ENCODE data around the gene SAA2. TPM values are rescaled to one million over a fixed set of nuclear protein-coding genes. Genes with fewer than 3 reads are reported as not detected.
"Not testable (repeated sequence)": the region's sequence is repeated elsewhere in the genome, so short reads cannot be mapped to it uniquely, and the experiment has no call there.

SAA2 gene
- total RNA-seq, 1 donor from 2014 or later: not detected

GRCh38 chr11:18247191-18247581, 1.3 kb downstream of the SAA2 start:
- DNase-seq: not testable (repeated sequence)

GRCh38 chr11:18246379-18247190, 1.9 kb downstream of the SAA2 start:
- DNase-seq: not testable (repeated sequence)

GRCh38 chr11:18245396-18245795, 3.1 kb downstream of the SAA2 start:
- DNase-seq: no peak

- peak; percentile 50 for DNase-seq
Measured at GRCh38 chr11:18243783-18244362, 4.6 kb downstream of the SAA2 start.

- DNase-seq: no peak
Measured at GRCh38 chr11:18239655-18240054, 8.8 kb downstream of the SAA2 start.

- DNase-seq: no peak
Measured at GRCh38 chr11:18236664-18237356, 11.7 kb downstream of the SAA2 start, which contains the start of gene SAA4. Gene SAA4 (minus strand): TSS chr11:18236802. CDS start chr11:18235926, 876 bp downstream.

GRCh38 chr11:18235394-18236334, 12.8 kb downstream of the SAA2 start:
- DNase-seq: no peak

- DNase-seq: no peak
Measured at GRCh38 chr11:18233912-18234311, 14.6 kb downstream of the SAA2 start.

GRCh38 chr11:18230859-18231258, 17.6 kb downstream of the SAA2 start:
- DNase-seq: no peak

GRCh38 chr11:18229501-18229900, 19.0 kb downstream of the SAA2 start:
- DNase-seq: no peak

GRCh38 chr11:18225913-18226312, 22.6 kb downstream of the SAA2 start:
- no peak for DNase-seq

- DNase-seq: no peak
Measured at GRCh38 chr11:18223591-18224387, 24.7 kb downstream of the SAA2 start.

GRCh38 chr11:18222814-18223421, 25.6 kb downstream of the SAA2 start:
- no peak for DNase-seq

GRCh38 chr11:18221274-18221876, 27.1 kb downstream of the SAA2 start:
- DNase-seq: no peak

- DNase-seq: no peak
Measured at GRCh38 chr11:18209058-18209457, 39.4 kb downstream of the SAA2 start.

GRCh38 chr11:18204771-18205170, 43.7 kb downstream of the SAA2 start:
- no peak for DNase-seq

- no peak for DNase-seq
Measured at GRCh38 chr11:18204220-18204619, 44.2 kb downstream of the SAA2 start.

- DNase-seq: peak; percentile 2
Measured at GRCh38 chr11:18203723-18204122, 44.7 kb downstream of the SAA2 start.

GRCh38 chr11:18197738-18198137, 50.7 kb downstream of the SAA2 start:
- DNase-seq: not testable (repeated sequence)

GRCh38 chr11:18196532-18196931, 51.9 kb downstream of the SAA2 start:
- DNase-seq: no peak
